SJCRH30 (cell line): Measurements from ENCODE around the gene USF3. TPM values are rescaled to one million over a fixed set of nuclear protein-coding genes. Genes with fewer than 3 reads are reported as not detected.
A peak's percentile ranks its signal among the peaks of the same experiment; 100 is the strongest.
"Not testable (repeated sequence)": the region's sequence is repeated elsewhere in the genome, so short reads cannot be mapped to it uniquely, and the experiment has no call there.

ENCODE experiments used
- DNase-seq, 2 experiments: peaks; one replicate each; pipeline ENCODE4 v3.0.0-alpha.2; 2015 to 2020
- H3K27ac ChIP-seq: fragments of 250-450 bp; sonication (Bioruptor Pico); 2 replicates; pipeline ENCODE4 v1.5.1; 2020; ENCODE audit warnings: mild to moderate bottlenecking, moderate library complexity
- H3K27me3 ChIP-seq: fragments of 250-450 bp; sonication (Bioruptor Pico); 2 replicates; pipeline ENCODE4 v1.5.1; 2020; ENCODE audit warnings: mild to moderate bottlenecking, moderate library complexity
- H3K36me3 ChIP-seq: fragments of 250-450 bp; sonication (Bioruptor Pico); 2 replicates; pipeline ENCODE4 v1.5.1; 2020; ENCODE audit warnings: mild to moderate bottlenecking, moderate library complexity
- H3K4me1 ChIP-seq: fragments of 250-450 bp; sonication (Bioruptor Pico); 2 replicates; pipeline ENCODE4 v1.5.1; 2020; ENCODE audit warnings: mild to moderate bottlenecking, moderate library complexity
- H3K4me3 ChIP-seq: fragments of 250-450 bp; sonication (Bioruptor Pico); 2 replicates; pipeline ENCODE4 v1.5.1; 2020; ENCODE audit warnings: mild to moderate bottlenecking, moderate library complexity
- H3K9me3 ChIP-seq: fragments of 250-450 bp; sonication (Bioruptor Pico); replicated peaks from 2 replicates; pipeline ENCODE4 v1.5.1; 2020; ENCODE audit warnings: mild to moderate bottlenecking, moderate library complexity
- total RNA-seq: library from RNA; depleted of rRNA; stranded (reverse); fragments of >200 nt; shearing (Covaris generic); gene quantifications from 2 replicates; pipeline ENCODE4 v1.2.3, GENCODE V29; 2014

The USF3 gene
- total RNA-seq, 1 experiment from 2014 or later: 10.1 TPM

DNA sequence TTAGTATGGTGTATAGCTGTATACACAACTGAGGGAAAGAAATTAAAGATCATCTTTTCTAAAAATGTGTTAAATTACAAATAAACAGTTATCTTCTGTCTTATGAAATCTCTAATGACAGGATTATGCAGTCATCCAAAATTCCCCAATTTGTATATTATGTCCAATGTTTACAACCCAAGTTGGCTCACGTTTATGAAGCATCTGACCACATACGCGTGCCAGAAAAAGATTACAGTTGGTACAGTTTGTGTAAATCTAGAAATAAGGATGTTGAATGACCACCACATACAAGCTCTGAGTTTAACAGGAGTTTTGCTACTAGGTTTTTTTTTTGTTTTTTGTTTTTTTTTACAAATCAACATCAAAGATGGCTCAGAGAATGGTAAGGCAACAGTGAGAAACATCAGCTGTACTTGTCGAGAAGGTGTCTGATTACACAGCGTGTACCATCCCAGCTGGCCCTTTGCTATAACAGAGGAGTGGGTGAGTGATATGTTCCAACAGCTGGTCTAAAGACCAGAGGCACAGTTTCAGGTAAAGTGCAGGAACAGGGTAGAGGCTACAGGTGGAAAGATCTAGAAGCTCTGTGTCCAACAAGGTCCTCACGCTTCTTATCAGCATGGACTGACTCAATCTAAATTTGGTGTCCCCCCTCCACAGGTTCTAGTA lies 47.1 kb downstream of the USF3 start:
- peak; percentile 35 to 60 for DNase-seq
- Histone ChIP-seq H3K27ac (no peak overlapping the region), H3K36me3 (no peaks in the 10 kb centered on the region), H3K9me3 (no peaks in the 10 kb centered on the region; the same call in 1 of the 2 replicates), H3K27me3 (no peaks in the 10 kb centered on the region), H3K4me3 (no peak overlapping the region), H3K4me1 (peaks cover 9% of the 10 kb centered on the region)

DNA sequence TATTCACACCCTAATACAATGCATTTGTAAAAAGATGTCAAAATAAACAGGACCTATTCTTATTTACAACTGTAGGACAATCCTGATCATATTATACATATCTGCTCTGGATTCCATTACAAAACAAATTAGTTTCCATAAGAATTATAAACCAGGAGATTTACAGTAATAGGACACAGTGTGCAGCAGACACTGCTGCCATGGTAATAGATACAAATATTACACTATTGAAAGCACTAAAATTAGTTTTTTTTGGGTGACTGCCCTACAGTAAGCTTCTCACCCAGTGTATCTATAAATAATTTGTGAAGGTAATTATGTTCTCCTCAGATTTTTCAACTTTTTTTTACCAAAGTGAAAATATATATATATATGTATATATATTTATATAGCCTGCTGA lies 47.9 kb downstream of the USF3 start:
- Histone ChIP-seq H3K9me3 (no peaks in the 10 kb centered on the region; the same call in 1 of the 2 replicates), H3K36me3 (no peaks in the 10 kb centered on the region), H3K4me3 (no peak overlapping the region), H3K27me3 (no peaks in the 10 kb centered on the region), H3K4me1 (peaks cover 9% of the 10 kb centered on the region), H3K27ac (no peak overlapping the region)
- no peak for DNase-seq

DNA sequence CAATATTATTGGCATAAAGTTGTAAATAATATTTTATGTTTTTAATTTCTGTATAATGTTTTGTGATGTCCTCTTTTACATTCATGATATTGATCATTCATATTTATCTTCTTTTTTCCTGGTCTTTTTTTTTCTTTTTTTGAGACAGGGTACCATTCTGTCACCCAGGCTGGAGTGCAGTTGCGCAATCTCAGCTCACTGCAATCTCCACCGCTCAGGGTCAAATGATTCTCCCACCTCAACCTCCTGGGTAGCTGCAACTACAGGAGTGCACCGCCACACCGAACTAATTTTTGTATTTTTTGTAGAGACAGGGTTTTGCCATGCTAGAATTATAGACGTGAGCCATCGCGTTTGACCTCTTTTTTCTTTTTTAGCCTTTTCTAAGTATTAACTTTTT lies 52.9 kb downstream of the USF3 start:
- DNase-seq: no peak
- Histone ChIP-seq H3K4me3 (no peak overlapping the region), H3K4me1 (no peaks in the 10 kb centered on the region), H3K36me3 (no peaks in the 10 kb centered on the region; the same call in 1 of the 2 replicates), H3K27me3 (no peaks in the 10 kb centered on the region), H3K27ac (no peak overlapping the region), H3K9me3 (no peaks in the 10 kb centered on the region; the same call in 1 of the 2 replicates)

DNA sequence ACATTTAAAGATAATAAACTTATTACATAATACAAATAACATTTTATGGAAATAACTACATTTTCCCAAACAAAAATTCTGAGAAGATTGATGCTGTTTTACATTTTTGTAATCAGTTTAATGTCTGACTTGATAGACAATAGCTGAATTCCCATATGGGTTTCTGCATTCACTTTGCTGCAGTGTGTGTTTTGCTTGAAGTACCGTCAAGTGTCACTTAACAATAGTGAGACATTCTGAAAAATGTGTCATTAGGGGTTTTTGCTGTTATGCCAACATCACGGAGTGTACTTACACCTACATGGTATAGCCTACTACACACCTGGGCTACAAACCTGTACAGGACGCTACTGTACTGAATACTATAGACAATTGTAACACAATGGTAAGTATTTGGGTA lies 57.5 kb downstream of the USF3 start:
- H3K9me3 ChIP-seq: no peaks in the 10 kb centered on the region
- H3K4me1 ChIP-seq: no peaks in the 10 kb centered on the region
- H3K27ac ChIP-seq: no peak overlapping the region
- H3K4me3 ChIP-seq: no peak overlapping the region
- H3K36me3 ChIP-seq: no peaks in the 10 kb centered on the region; the same call in 1 of the 2 replicates
- no peaks in the 10 kb centered on the region for H3K27me3 ChIP-seq
- no peak for DNase-seq

DNA sequence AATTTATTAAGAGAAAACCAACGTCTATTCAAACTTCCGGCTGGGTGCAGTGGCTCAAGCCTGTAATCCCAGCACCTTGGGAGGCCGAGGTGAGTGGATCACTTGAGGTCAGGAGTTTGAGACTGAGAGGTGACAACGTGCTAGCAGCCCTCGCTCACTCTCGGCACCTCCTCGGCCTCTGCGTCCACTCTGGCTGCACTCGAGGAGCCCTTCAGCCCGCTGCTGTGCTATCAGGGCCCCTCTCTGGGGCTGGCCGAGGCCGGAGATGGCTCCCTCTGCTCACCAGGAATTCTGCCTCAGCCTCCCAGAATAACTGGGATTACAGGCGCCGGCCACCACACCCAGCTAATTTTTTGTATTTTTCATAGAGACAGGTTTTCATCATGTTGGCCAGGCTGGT lies 58.7 kb downstream of the USF3 start:
- no peak overlapping the region for H3K4me3 ChIP-seq
- DNase-seq: no peak
- H3K27ac ChIP-seq: no peak overlapping the region
- H3K9me3 ChIP-seq: no peaks in the 10 kb centered on the region
- no peaks in the 10 kb centered on the region for H3K36me3 ChIP-seq
- no peaks in the 10 kb centered on the region for H3K27me3 ChIP-seq
- H3K4me1 ChIP-seq: no peaks in the 10 kb centered on the region

DNA sequence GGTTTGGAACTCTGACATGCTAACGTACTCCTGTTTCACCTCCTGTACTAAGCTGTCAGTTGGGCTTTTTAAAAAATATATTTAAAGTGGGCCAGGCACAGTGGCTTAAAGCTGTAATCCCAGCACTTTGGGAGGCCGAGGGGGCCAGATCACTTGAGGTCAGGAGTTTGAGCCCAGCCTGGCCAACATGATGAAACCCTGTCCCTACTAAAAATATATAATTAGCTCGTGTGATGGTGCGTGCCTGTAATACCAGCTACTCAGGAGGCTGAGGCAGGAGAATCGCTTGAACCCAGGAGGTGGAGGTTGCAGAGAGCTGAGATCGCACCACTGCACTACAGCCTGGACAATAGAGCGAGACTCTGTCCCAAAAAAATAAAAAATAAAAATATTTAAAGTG lies 60.4 kb downstream of the USF3 start:
- H3K4me1 ChIP-seq, H3K27me3 ChIP-seq, H3K4me3 ChIP-seq, DNase-seq, H3K9me3 ChIP-seq, H3K36me3 ChIP-seq, H3K27ac ChIP-seq: not testable (repeated sequence)

DNA sequence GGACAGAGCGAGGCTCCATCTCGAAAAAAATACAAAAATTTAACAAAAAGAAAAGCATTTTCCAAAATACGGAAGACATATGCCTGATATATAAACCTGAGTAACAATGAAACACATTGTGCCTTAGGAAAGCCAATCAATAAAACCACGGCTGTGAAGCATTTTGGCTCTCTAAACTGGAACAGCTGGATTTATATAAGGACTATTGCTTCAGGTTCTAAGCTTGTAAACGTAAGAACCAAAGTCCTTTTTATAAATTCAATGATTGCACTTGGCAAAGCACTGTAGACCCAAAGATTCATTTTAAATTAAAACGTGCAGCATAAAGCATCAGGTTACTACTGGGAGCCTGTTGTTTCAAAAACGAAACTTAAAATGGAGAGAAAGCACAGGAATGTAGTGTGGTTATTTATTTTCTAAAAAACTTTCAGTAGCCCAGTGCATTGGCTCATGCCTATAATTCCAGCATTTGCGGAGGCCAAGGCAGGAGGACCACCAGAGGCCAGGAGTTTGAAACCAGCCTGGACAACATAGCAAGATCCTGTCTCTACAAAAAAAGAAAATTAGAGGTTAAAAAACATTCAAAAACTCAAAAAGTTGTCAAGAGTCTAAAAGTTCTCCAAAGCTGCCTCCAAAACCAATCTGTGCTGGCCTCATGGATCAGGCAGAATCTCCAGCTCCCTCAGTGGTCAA lies 61.5 kb downstream of the USF3 start:
- no peaks in the 10 kb centered on the region for H3K9me3 ChIP-seq
- H3K36me3 ChIP-seq: no peaks in the 10 kb centered on the region
- no peak overlapping the region for H3K4me3 ChIP-seq
- H3K4me1 ChIP-seq: no peaks in the 10 kb centered on the region
- no peaks in the 10 kb centered on the region for H3K27me3 ChIP-seq
- DNase-seq: peak in 1 of 2 experiments; percentile 15
- no peak overlapping the region for H3K27ac ChIP-seq

DNA sequence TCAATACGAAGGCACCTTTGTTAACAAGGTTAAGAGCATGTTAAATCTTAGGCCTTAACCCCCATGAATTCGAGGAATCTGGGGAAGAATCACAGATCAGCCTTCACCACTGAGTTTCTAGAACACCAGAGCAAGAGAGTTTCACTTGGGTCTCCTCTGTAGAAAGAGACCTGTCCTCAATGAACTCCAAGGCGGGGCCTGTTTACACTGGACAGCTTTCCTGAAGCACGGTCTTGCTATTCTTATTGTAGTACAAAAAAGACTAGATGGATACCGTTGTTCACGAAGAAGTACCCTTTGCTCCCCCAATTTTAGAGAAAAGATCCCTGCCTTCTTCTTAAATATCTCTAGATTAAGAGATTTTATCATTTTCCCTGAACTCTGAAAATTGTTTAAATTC lies 64.9 kb downstream of the USF3 start:
- Histone ChIP-seq H3K27me3 (no peaks in the 10 kb centered on the region), H3K4me3 (no peak overlapping the region), H3K4me1 (no peaks in the 10 kb centered on the region), H3K27ac (no peak overlapping the region), H3K36me3 (no peaks in the 10 kb centered on the region), H3K9me3 (no peaks in the 10 kb centered on the region)
- no peak for DNase-seq

DNA sequence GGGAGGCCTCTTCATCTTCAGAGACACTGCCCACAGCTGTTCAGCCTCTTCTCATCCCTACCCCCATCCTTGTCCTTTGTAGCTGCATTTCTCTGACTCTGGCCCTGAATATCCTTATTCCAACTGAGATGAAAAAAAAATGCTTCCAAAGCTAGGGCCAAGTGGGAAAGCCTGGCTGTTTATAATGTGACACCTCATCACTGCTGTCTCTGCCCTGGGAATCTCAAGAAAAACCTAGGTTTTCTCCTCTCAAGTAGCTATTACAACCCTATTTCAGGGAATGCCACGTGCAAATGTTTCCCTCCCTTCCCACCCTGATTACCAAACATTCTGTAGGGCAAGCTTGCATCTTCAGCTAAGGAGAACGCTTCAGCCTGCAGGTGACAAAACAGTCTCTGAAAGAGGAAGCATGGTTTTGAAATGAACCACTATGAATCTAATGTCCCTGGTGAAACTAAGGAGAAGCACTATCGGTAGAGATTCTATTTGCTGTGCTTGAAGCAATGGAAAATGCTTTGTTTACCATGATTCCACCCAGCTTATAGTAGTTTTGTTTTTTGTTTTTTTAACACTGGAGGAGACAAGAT lies 65.4 kb downstream of the USF3 start:
- Histone ChIP-seq H3K27ac (no peak overlapping the region), H3K36me3 (no peaks in the 10 kb centered on the region), H3K27me3 (no peaks in the 10 kb centered on the region), H3K4me3 (no peak overlapping the region), H3K4me1 (no peaks in the 10 kb centered on the region), H3K9me3 (no peaks in the 10 kb centered on the region)
- DNase-seq: peak in 1 of 2 experiments; percentile 32

DNA sequence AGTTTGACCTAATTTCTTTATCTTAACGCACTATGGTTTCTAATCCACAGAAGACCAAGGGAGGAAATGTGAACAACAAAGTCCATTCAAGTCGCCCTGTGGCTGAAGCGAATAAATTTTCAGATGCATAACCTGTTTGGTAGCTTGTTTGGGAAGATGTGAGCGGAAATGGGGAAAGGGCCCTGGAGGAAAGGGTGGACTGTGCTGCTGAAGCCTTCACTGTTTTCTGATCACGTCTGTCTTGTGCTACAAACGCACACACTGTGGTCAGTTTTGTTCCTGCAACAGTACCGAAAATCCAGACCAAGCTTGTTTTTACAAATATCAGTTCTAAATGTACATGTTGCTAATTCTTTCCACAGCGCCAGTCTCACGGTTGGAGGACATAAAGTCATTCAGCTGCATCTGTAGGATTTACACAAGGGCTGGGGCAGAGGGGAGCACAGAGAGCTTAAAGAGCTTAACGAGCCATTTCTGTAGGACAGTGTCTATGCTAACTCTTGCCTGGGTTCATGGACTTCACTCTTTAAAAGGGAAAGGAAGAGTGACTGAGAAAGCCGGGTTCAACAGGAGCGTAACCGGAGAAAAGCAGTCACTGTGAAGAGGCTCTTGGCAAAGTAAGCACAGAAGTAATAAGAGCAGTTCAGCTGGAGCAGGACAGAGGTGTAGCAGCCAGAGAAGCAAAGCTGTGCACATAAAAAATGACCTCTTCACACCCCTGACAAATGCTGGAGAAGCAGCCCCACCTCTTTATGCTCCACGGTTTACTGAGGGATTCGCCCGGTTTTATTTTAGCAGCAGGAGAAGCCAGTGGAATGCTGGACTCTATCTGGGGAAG lies 66.6 kb downstream of the USF3 start:
- Histone ChIP-seq H3K36me3 (no peaks in the 10 kb centered on the region), H3K9me3 (no peaks in the 10 kb centered on the region), H3K4me3 (no peak overlapping the region), H3K27ac (no peak overlapping the region), H3K27me3 (no peaks in the 10 kb centered on the region), H3K4me1 (no peaks in the 10 kb centered on the region)
- DNase-seq: peak in 1 of 2 experiments; percentile 13

DNA sequence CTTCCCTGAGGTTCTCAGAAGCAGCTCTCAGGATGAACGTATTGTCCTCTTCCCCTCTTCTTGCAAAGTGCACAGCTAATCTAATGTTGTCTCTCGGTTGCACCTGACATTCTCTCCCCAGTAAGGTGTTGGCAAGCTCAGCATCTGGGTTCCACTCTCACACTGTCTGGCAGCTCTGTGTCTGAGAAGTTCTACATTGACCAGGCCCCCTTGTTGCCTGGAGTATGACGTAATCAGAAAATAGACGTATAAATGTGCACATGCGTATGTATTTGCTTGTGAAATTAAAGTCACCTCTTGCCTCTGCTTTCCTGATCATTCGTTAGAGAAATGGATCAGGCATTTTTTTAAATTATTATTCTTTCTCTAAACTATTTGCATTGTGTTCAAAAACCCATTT lies 67.7 kb downstream of the USF3 start:
- Histone ChIP-seq H3K36me3 (no peaks in the 10 kb centered on the region), H3K27ac (no peak overlapping the region), H3K4me1 (no peaks in the 10 kb centered on the region), H3K27me3 (no peaks in the 10 kb centered on the region), H3K4me3 (no peak overlapping the region), H3K9me3 (no peaks in the 10 kb centered on the region)
- no peak for DNase-seq

DNA sequence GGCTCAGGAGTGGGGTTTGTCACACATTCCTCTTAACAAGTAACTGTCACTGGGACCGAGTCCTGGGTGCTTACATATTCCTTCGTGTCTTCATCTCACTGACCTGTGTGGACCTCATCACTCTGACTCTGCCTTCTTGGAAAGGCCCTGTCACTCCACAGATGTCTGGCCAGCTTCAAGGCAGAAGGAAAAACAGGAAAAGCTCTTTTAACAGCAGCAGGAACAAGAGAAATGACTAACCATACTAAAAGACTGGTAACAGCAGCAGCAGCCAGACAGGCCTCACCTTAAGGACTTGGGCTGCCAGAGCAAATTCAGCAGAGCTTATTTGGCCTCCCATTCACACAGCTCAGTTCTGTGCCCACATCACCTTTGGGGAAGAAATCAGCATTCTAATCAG lies 68.1 kb downstream of the USF3 start:
- Histone ChIP-seq H3K4me1 (no peaks in the 10 kb centered on the region), H3K27me3 (no peaks in the 10 kb centered on the region), H3K36me3 (no peaks in the 10 kb centered on the region), H3K27ac (no peak overlapping the region), H3K4me3 (no peak overlapping the region), H3K9me3 (no peaks in the 10 kb centered on the region)
- DNase-seq: no peak

DNA sequence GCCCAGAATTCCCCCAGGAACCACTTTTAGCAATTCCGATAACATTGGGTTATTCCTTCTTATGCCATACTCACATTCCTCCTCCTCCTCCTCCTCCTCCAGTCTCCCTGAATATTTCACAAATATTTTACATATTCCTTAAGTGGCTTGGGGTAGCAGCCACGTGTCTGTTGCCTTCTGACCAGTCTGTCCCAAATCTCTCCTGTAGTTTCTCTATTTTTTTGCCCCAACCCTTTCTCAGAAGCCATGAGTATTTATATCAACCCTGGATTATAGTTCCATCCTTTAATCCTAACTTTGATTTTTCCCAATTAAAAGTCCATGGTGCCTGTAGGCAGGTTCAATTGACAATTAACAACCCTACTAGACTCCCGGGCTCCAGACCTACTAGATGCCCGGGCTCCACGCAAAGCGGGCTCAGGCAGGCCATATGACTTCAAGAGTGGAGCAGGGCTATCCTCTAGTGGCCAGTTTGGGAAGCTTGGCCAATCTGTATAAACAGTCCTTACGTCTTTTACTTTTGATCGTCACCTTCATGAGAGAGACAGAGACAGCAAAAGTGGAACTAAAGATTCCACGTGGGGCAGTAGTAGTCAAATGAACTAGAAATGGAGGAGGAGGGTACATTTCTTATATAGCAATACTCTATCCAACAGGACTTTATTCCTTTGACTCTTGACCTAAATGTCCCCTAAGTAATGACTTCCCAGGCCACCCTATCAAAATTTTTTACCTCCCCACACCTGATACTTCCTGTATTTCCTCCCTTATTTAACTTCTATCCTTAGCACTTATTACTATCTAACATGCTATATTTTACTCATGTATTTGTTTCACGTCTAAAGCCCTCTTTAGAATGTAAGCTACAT lies 69.7 kb downstream of the USF3 start:
- Histone ChIP-seq H3K36me3 (no peaks in the 10 kb centered on the region), H3K27me3 (no peaks in the 10 kb centered on the region), H3K27ac (no peak overlapping the region), H3K4me1 (no peaks in the 10 kb centered on the region), H3K9me3 (no peaks in the 10 kb centered on the region), H3K4me3 (peak overlapping the region; percentile 32)
- DNase-seq: peak; percentile 63 to 84

DNA sequence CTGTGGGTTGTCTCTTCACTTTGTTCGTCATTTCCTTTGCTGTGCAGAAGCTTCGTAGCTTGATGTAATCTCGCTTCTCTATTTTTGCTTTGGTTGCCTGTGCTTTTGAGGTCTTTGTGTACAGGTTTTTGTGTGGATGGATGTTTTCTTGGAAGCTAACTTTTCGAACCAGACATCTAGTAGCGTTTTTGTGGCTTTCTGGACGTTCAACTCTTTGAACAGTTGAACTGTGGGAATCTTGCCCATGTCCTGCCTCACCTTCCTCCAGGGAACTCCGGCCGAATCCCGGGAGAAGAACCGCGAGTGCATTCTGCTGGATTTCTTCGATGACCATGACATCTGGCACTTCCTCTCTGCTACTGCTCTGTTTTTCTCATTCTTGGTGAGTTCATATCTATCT lies 70.6 kb downstream of the USF3 start:
- H3K36me3 ChIP-seq: no peaks in the 10 kb centered on the region

More for the DNA sequence above, 70.6 kb downstream of the USF3 start:
- peak in 1 of 2 experiments; percentile 38 for DNase-seq
- H3K4me3 ChIP-seq: peak overlapping the region; percentile 32
- no peaks in the 10 kb centered on the region for H3K27me3 ChIP-seq
- H3K27ac ChIP-seq: no peak overlapping the region
- H3K9me3 ChIP-seq: no peaks in the 10 kb centered on the region
- H3K4me1 ChIP-seq: no peaks in the 10 kb centered on the region
